HG03097 (cell line): ENCODE results near the gene TPSAB1.

ENCODE experiments used
- ATAC-seq: cut with Tn5 transposase; IDR thresholded peaks from one replicate; pipeline ENCODE4 v1.9.1; 2021; ENCODE audit not compliant: unreplicated experiment, low FRiP score

Gene TPSAB1

DNA sequence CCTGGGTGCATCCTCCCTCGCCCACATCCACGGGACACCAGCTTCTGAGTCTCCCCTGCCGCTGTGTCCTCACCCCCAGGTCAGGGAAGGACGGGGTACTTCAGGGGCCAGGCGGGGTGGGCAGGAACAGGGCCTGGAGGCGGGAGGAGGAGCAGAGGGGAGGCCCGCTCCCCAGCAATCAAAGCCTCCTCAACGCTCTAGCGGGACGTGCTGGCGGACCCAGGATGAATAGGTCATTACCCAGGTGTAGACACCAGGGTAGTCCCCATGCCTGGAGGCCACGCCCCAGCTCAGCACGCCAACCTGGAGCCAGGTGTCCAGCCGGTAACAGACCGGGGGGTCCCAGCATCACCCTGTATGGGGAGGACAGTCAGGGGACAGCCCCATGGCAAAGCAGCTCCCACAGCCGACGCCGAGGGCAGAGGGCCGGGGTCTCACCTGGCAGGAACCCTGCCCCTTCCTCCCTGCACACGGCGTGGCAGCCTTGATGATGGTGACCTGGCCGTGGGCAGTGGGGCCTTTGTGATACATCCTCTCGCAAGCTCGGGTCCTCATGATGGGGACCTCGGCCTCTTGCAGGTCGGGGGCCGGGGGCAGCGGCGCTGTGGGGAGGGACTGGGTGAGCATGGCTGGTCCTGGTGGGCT is 39.6 kb downstream of the TPSAB1 start:
- ATAC-seq = no peak

DNA sequence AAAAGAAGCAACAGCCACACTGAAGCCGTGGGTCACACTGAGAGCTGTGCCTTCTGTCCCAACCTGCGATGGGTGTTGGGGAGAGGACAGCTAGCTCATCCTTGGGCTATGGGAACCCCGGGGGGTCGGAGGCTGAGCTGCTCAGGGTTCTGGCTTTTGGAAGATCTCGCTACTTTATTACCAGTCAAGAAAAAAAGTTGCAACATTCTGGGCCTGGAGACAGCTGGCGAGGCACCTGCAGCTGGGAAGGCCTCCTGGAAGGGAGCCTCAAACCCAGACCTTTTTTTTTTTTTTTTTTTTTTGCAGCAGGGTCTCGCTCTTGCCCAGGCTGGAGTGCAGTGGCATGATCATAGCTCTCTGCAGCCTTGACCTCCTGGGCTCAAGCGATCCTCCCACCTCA is 40.3 kb downstream of the TPSAB1 start:
- no peak for ATAC-seq

DNA sequence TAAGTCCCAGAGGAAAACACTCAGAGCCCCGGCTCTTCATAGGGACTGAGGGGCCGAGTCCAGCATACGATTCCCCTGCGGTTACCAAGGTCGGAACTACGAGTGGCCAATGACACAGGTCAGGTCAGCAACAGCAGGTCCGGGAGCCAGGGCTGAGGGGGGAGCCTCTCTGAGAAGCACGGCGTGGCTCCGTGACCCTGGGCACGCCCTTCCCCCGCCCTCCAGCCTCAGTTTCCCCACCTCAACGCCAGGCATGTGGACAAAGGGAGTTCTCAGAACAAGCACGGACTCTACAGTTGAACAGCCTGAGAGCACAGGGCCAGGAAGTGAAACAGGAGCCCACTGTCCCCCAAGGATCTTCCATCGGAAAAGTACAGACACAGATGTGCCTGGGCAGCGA is 41.0 kb downstream of the TPSAB1 start:
- no peak for ATAC-seq

DNA sequence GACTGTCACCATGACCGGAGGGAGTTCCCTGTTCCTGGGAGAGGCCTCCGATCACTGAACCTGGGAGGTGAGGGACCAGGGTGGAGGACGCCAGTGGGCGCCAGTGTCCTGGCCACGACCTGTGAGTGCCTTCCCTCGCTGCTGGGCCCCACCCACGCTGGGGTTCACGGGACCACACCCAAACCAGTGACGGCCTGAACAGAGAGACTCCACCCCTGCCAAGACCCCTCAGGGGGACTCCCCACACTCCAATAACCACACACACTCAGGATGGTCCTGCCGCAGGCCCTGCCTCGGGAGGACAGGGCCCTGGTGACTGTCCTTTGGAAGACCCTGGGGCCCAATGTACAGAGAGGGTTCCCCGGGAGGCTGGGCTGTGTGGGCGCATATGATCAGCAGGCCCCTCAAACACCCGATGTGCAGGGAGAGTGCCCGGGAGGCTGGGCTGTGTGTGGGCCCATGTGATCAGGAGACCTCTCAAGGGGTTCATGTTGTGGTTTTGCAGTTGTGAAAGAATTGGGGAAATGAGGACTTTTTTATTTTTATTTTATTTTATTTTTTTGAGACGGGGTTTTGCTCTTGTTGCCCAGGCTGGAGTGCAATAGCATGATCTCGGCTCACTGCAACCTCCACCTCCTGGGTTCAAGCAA is 41.9 kb downstream of the TPSAB1 start:
- no peak for ATAC-seq

DNA sequence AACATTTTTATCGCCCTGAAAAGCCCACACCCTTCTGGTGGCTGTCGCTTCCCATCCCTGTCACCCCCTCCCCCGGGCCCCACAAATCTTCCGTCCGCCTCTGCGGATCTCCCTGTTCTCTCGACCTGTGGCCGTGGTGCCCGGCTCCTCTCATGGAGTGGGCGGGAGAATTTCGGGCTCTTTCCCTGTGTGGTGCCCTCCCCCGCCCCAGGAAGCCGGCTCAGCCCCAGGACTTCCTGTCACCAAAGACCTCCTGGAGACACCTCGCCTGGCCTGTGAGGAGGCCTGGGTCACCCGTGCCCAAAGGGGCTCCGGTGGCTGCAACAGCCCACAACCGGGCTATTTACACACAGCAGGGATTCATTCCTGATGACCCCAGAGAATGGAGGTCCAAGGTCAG is 42.8 kb downstream of the TPSAB1 start:
- no peak for ATAC-seq

DNA sequence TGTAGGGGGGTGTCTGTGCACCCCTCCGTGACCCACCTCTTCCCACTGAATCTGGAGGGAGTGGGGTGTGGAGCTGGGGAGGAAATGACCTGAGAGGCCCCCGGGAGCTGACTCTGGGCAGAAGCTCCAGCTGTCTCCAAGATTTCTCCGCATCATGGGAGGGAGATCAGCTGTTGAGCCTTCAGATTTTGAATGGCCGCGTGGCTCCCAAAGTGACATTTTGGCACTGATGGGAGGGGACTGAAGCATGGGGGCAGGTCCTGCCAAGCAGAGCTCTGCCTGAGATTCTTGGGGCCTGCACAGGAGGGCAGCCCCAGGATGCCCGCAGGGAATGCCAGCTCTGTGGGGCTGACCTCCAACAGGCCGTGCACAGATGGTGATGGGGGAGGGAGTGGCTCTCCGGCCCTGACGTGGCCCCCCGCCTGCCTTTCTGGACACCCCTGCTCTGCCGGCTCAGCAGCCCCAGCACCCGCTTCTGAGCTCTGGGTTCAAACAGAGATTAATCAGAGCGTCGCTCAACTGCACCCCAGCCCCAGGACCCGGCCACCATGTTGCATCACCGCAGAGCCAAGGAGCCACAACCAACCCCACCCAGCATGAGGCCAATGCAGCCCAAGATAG is 43.6 kb downstream of the TPSAB1 start:
- no peak for ATAC-seq

DNA sequence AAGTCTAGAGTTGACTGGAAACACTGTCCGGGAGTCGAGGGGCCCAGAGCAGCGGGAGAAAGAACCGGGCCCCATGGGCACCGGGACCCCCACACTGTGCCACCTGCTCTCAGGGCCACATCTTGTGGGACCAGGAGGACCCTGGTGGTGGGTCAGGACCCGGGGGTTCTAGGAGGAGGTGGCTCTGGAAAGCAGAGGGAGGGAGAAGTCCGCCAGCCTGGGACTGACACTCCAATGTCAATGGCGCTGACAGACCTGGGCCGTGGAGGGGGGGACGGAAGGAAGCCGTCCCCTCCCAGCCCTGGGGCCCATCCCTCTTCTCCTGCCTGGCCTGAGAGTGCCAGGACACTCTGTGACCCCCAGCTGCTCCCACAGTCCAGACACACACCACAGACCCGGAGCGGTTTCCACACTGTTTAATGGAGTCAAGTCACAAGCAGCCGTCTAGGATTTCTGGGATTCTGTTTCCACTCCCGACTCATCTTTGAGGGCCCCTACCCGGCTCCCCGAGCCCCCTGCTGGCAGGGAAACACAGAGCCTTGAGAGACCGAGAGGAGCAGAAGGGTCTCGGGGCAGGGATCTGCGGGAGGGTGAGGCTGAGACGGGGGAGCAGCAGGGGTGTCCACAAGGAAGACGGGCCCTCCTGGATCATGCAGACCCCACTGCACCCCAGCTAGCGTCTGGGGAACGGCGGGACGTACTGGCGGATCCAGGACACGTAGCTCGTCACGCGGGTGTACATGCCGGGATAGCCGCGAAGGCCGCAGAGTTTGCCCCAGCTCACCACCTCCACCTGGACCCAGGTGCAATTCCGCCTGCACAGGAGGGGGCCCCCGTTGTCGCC is 45.4 kb downstream of the TPSAB1 start:
- ATAC-seq = no peak

DNA sequence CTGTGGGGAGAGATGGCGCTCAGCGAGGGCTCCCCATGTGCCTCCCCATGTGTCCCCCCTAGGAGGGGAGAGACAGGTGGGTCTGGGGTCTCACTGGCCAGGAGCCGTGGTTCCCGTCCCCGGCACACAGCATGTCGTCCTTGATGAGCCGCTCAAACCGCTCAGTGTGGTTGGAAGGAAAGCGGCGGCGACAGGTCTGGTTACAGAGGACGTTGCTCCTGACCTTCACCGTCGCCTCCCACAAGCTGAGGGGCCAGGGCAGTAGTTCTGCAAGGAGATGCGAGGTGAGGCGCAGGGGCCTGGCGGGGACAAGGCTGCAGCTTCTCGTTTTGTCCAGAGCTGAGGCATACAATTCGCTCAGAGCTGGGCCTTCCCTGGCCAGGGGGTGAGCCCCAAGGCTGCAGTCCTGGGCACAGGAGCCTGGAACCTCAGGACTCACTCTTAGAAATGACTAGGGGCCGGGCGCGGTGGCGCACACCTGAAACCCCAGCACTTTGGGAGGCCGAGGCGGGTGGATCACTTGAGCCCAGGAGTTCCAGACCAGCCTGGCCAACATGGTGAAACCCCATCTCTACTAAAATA is 46.1 kb downstream of the TPSAB1 start:
- no peak for ATAC-seq

DNA sequence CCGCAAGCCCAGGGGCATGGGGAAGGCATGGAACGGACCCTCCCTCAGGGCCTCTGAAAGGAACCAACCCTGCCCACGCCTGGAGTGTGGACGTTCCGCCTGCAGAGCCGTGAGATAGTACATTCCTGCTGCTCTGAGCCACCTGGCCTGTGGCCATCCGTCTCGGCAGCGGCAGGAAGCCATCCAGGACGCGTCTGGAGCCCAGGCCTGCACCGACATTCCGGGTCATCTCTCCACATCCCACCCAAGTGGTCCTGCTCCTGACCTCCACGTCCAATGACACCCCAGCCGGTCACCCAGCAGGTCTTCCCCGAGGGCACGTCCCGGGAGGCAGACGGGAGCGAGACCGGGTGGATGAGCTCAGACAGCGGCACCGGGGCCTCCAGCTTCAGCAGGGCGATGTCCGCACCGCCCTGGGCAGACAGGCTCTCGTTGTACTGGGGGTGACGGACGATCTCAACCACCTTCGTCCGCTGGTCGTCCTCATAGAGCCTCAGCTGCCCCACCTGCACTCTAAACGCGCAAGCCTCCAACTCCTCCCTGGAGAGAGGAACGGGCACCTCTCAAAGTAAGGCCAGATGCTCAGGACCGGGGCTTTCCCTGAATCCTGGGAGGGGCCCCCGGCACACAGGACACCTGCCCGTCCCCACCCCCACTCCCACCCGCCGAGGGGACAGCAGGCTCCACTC is 47.6 kb downstream of the TPSAB1 start:
- no peak for ATAC-seq

DNA sequence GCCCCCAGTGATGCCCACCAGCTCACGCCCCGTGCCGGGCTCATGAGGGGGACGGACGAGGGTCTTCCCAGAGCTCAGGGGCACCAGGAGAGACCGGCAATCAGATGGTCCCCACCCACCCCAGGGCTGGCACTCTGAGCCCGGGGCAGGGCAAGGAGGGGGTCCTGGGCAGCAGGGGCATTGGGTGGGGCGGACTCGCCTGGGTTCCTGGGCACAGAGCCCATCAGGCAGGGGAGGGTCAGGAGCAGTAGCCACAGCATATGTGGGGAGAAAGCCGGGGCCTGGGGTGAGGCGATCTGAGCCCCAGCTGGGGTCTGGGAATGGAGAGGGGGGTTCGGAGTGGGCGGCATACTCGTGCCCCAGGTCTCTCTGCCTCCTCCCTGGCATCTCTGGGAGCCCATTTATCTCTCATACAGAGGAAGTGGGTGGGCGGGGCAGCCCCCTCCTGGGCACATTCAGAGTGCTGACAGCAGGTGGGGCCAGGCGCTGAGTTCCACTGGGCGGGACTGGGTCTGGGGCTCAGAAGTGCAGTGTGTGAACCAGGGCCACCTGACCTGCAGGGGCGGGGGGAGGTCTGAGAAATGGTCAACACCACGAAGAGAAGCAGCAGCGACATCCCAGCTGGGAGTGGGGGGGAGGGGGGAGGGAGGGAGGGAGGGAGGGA is 48.4 kb downstream of the TPSAB1 start:
- no peak for ATAC-seq

DNA sequence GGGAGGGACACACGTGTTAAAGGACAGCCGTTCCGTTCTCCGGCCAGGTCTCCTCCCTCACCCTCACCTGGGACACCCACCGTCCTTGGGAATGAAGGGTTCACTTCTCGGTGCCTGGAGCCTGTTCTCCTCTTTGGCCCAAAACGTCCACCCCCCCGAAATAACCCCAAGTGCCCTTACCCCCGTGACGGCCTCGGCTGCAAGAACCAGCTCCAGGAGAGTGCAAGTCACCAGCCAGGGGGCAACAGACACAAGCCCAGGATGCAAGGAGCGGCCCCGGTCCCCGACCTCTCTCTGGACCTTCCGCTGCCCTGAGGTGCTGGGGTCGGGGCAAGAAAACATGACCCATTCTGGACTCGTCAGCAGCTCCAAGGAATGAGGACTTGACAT is 49.0 kb downstream of the TPSAB1 start:
- no peak for ATAC-seq

DNA sequence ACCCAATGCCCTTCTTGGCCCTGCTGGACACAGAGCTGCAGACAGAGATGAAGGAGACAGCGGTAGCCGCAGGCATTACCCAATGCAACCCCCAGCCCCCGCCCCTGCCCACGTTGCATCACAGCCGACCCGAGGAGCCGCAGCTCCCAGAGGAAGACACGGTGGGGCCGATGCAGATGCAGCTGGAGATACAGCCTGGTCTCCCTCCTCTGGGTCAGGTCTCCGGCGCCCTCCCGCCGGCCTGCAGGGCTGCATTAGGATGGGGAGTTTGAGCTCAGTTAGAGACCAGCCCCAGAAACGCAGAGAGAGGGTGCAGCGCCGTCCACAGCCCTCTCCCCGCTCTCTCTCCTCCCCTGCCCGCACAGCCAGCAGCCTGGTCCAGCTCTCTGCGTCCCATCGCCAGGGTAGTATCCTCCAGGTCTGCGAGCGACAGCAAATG is 49.6 kb downstream of the TPSAB1 start:
- no peak for ATAC-seq

DNA sequence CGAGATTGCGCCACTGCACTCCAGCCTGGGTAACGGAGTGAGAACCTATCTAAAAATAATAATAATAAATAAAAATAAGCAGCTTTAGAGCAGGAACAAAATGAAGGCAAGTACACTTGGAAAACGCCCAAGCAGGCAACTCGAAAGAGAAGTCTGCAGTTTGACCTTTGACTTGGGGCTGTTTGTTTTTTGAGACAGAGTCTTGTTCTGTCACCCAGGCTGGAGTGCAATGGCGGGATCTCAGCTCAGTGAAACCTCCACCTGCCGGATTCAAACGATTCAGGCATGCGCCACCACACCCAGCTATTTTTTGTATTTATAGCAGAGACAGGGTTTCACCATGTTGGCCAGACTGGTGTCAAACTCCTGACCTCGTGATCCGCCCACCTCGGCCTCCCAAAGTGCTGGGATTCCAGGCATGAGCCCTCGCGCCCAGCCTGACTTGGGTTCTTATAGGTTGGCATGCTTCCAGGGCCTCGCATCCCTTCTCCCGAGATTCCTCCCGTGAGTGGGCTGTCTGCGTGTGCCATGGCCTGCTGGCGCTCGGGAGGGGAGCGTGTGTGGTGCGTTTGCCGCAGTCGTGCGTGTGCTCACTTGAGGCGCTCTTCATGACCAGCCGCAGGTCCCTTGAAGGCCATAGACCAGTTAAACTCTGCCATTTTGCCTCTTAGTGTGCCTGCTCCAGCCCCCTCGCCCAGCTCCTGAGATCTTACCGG is 50.5 kb downstream of the TPSAB1 start:
- no peak for ATAC-seq

DNA sequence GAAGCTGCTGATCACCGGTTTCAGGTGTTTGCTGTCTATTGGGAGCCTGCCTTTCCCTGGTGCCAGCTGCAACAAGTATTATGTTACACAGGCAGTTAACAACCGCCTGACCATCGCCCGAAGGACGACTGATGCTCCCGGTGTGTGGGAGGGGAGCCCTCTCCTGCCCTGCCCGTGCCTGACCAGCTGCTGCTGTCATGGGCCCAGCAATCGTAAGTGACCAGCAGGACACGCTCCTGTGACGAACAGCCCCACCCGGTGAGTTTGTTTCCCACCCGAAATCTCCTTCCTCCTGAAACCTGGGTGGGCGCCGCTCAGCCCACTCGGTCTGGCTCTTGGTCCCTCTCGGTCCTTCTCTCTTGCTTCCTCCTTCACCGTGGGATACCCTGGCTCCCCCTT is 51.1 kb downstream of the TPSAB1 start:
- no peak for ATAC-seq
